GM23338 (cell line): ENCODE measurements around the gene ULK4. TPM values are rescaled to one million over a fixed set of nuclear protein-coding genes. Genes with fewer than 3 reads are reported as not detected.
A peak's percentile ranks its signal among the peaks of the same experiment; 100 is the strongest.

Experiments
- ATAC-seq: fragments of 200-7000 bp; cut with Tn5 transposase; 3 replicates; pipeline ENCODE4 v1.9.1; 2020
- DNase-seq: peaks from one replicate; pipeline ENCODE4 v3.0.0-alpha.2; 2015; ENCODE audit warnings: low spot score
- H2AFZ ChIP-seq: fragments of 200-600 bp; sonication (generic); 2 replicates; pipeline ENCODE4 v1.8.0; 2016; ENCODE audit warnings: antibody characterized with exemption, mild to moderate bottlenecking, moderate library complexity
- H3F3A ChIP-seq: fragments of 200-600 bp; sonication (generic); replicated peaks from 2 replicates; pipeline ENCODE4 v1.8.0; 2017; ENCODE audit warnings: antibody characterized with exemption, mixed run types, low read depth
- H3K27ac ChIP-seq: fragments of 200-600 bp; sonication (generic); 2 replicates; pipeline ENCODE4 v1.6.1; 2016; ENCODE audit warnings: low read depth
- H3K27me3 ChIP-seq: fragments of 200-600 bp; sonication (generic); 2 replicates; pipeline ENCODE4 v1.8.0; 2016; ENCODE audit warnings: mild to moderate bottlenecking, mixed run types, moderate library complexity; ENCODE audit not compliant: insufficient read depth
- H3K36me3 ChIP-seq: fragments of 200-600 bp; sonication (generic); 2 replicates; pipeline ENCODE4 v1.8.0; 2016; ENCODE audit warnings: mild to moderate bottlenecking; ENCODE audit not compliant: insufficient read depth
- H3K4me1 ChIP-seq: fragments of 200-600 bp; sonication (generic); 2 replicates; pipeline ENCODE4 v1.8.0; 2016; ENCODE audit warnings: mild to moderate bottlenecking, moderate library complexity; ENCODE audit not compliant: insufficient read depth
- H3K4me2 ChIP-seq: fragments of 200-600 bp; sonication (generic); 2 replicates; pipeline ENCODE4 v1.7.1; 2017; ENCODE audit warnings: mixed run types
- H3K4me3 ChIP-seq: fragments of 200-600 bp; sonication (generic); 2 replicates; pipeline ENCODE4 v1.6.1; 2016; ENCODE audit warnings: mixed run types
- H3K79me2 ChIP-seq: fragments of 200-600 bp; sonication (generic); replicated peaks from 2 replicates; pipeline ENCODE4 v1.8.0; 2017; ENCODE audit warnings: mild to moderate bottlenecking; ENCODE audit not compliant: insufficient read depth
- H3K9me2 ChIP-seq: fragments of 200-600 bp; sonication (generic); 2 replicates; pipeline ENCODE4 v1.8.0; 2017; ENCODE audit not compliant: insufficient read depth
- H4K20me1 ChIP-seq: fragments of 200-600 bp; sonication (generic); replicated peaks from 2 replicates; pipeline ENCODE4 v1.8.0; 2017; ENCODE audit warnings: mild to moderate bottlenecking; ENCODE audit not compliant: insufficient read depth
- H3K27ac Mint-ChIP-seq: 2 replicates; pipeline ENCODE4 v1.8.0; 2020; ENCODE audit warnings: inconsistent platforms, mild to moderate bottlenecking, moderate library complexity, mixed read lengths
- H3K27me3 Mint-ChIP-seq: 3 replicates; pipeline ENCODE4 v1.8.0; 2022; ENCODE audit warnings: low read depth, mild to moderate bottlenecking, moderate library complexity, mixed read lengths, inconsistent platforms; ENCODE audit not compliant: insufficient read depth, poor library complexity
- H3K36me3 Mint-ChIP-seq: 3 replicates; pipeline ENCODE4 v1.8.0; 2021; ENCODE audit warnings: low read depth, mild to moderate bottlenecking, inconsistent platforms, moderate library complexity, mixed read lengths
- H3K4me1 Mint-ChIP-seq: 3 replicates; pipeline ENCODE4 v1.8.0; 2020; ENCODE audit warnings: mild to moderate bottlenecking, inconsistent platforms, mixed read lengths
- H3K4me3 Mint-ChIP-seq: 3 replicates; pipeline ENCODE4 v1.8.0; 2021; ENCODE audit warnings: moderate library complexity, mild to moderate bottlenecking, inconsistent platforms, mixed read lengths
- H3K9me3 Mint-ChIP-seq: 3 replicates; pipeline ENCODE4 v1.8.0; 2020; ENCODE audit warnings: moderate library complexity, mild to moderate bottlenecking, inconsistent platforms, mixed read lengths
- ETS1 ChIP-seq: IDR thresholded peaks from 2 replicates; pipeline ENCODE4 v1.6.1; 2016; ENCODE audit warnings: antibody characterized with exemption
- EZH2 ChIP-seq: fragments of 200-600 bp; sonication (generic); IDR thresholded peaks from one replicate; pipeline ENCODE4 v1.8.0; 2017; ENCODE audit warnings: antibody characterized with exemption, mild to moderate bottlenecking, low read depth; ENCODE audit not compliant: unreplicated experiment
- EZH2phosphoT487 ChIP-seq: fragments of 200-600 bp; sonication (generic); IDR thresholded peaks from one replicate; pipeline ENCODE4 v1.8.1; 2018; ENCODE audit warnings: antibody characterized with exemption; ENCODE audit not compliant: unreplicated experiment
- NANOG ChIP-seq: IDR thresholded peaks from 2 replicates; pipeline ENCODE4 v1.6.1; 2016; ENCODE audit warnings: antibody characterized with exemption, borderline replicate concordance
- STAT1 ChIP-seq: IDR thresholded peaks from one replicate; pipeline ENCODE4 v1.6.1; 2016; ENCODE audit warnings: antibody characterized with exemption; ENCODE audit not compliant: unreplicated experiment
- ZNF114 ChIP-seq: fragments of 250-450 bp; sonication (Bioruptor Pico); IDR thresholded peaks from 2 replicates; pipeline ENCODE4 v1.5.0; 2020; ENCODE audit warnings: mild to moderate bottlenecking, moderate library complexity
- ZNF331 ChIP-seq: fragments of 250-450 bp; sonication (Bioruptor Pico); IDR thresholded peaks from 2 replicates; pipeline ENCODE4 v1.5.0; 2020; ENCODE audit warnings: low read depth, mild to moderate bottlenecking, moderate library complexity
- ZNF462 ChIP-seq: fragments of 250-450 bp; sonication (Bioruptor Pico); IDR thresholded peaks from 2 replicates; pipeline ENCODE4 v1.5.0; 2020; ENCODE audit warnings: mild to moderate bottlenecking, moderate library complexity
- polyA plus RNA-seq: library from polyadenylated mRNA; unstranded; fragments of >200 nt; fragmentation: Nextera tagmentation; extraction: Ambion mirVana; gene quantifications from 2 replicates; pipeline ENCODE4 v1.2.1, GENCODE V29; 2016
- total RNA-seq: library from RNA; depleted of rRNA; stranded (reverse); fragments of >200 nt; shearing (Covaris generic); gene quantifications from 2 replicates; pipeline ENCODE4 v1.2.3, GENCODE V29; 2014

ULK4 gene
- total and polyA plus RNA-seq, 2 experiments from 2014 or later, result 20.8 to 41.4 TPM

GRCh38 chr3:41237907-41238306, 724.0 kb downstream of the ULK4 start:
- Histone ChIP-seq H3K4me2 (no peak overlapping the region), H3K4me3 (no peak overlapping the region), H3K27ac (no peak overlapping the region), H3K27me3 (no peaks in the 10 kb centered on the region), H3K4me1 (peaks cover 29% of the 10 kb centered on the region), H3F3A (no peaks in the 10 kb centered on the region; the same call in 1 of the 2 replicates), H3K36me3 (peaks cover 64% of the 10 kb centered on the region), H4K20me1 (peaks cover 6% of the 10 kb centered on the region; the same call in 1 of the 2 replicates), H3K79me2 (peaks cover 7% of the 10 kb centered on the region), H3K9me2 (no peaks in the 10 kb centered on the region), H2AFZ (no peak overlapping the region)
- no peak overlapping the region for H3K4me3 Mint-ChIP-seq
- TF ChIP-seq STAT1, result no peak
- H3K36me3 Mint-ChIP-seq, result peaks cover 88% of the 10 kb centered on the region
- peak overlapping the region; percentile 38; the same call in 1 of the 2 replicates for H3K27ac Mint-ChIP-seq
- no peaks in the 10 kb centered on the region for H3K9me3 Mint-ChIP-seq
- ATAC-seq (no peak), DNase-seq (no peak)
- H3K4me1 Mint-ChIP-seq, result peaks cover 32% of the 10 kb centered on the region
- H3K27me3 Mint-ChIP-seq, result peaks cover 6% of the 10 kb centered on the region

GRCh38 chr3:41236228-41236627, 725.7 kb downstream of the ULK4 start:
- Mint-ChIP-seq H3K27me3 (peaks cover 6% of the 10 kb centered on the region), H3K4me1 (peaks cover 41% of the 10 kb centered on the region), H3K27ac (no peak overlapping the region), H3K36me3 (peaks cover 98% of the 10 kb centered on the region), H3K4me3 (no peak overlapping the region), H3K9me3 (no peaks in the 10 kb centered on the region)
- H3K27ac ChIP-seq, result peak overlapping the region; percentile 80
- no peak overlapping the region for H2AFZ ChIP-seq
- TF ChIP-seq ZNF114, result no peak
- TF ChIP-seq EZH2phosphoT487, result no peak
- no peak for TF ChIP-seq ETS1
- TF ChIP-seq NANOG, result no peak
- no peak for TF ChIP-seq ZNF462 (CRISPR knock-in tag)
- no peak for TF ChIP-seq ZNF331 (CRISPR knock-in tag)
- TF ChIP-seq EZH2, result no peak
- peak overlapping the region; percentile 36; the same call in 1 of the 2 replicates for H3K4me2 ChIP-seq
- H3K27me3 ChIP-seq, result no peaks in the 10 kb centered on the region
- H3K9me2 ChIP-seq, result no peaks in the 10 kb centered on the region
- peaks cover 64% of the 10 kb centered on the region for H3K36me3 ChIP-seq
- no peak overlapping the region for H3K4me3 ChIP-seq
- peaks cover 19% of the 10 kb centered on the region for H3K79me2 ChIP-seq
- H3F3A ChIP-seq, result no peaks in the 10 kb centered on the region; the same call in 1 of the 2 replicates
- peaks cover 14% of the 10 kb centered on the region for H4K20me1 ChIP-seq
- DNase-seq (peak; percentile 30), ATAC-seq (peak; percentile 83)
- H3K4me1 ChIP-seq, result peaks cover 34% of the 10 kb centered on the region
